Mucosa of stomach (tissue), 1 donor: Measurements from ENCODE around the gene CAMSAP1.

Experiments
- H3K27me3 ChIP-seq: one replicate; pipeline ENCODE4 v1.7.0; 2013; ENCODE audit warnings: mild to moderate bottlenecking, low read length; ENCODE audit not compliant: control insufficient read depth, insufficient read depth
- H3K36me3 ChIP-seq: one replicate; pipeline ENCODE4 v1.7.0; 2013; ENCODE audit warnings: low read length; ENCODE audit not compliant: control insufficient read depth, insufficient read depth
- H3K4me1 ChIP-seq: one replicate; pipeline ENCODE4 v1.7.0; 2013; ENCODE audit warnings: mild to moderate bottlenecking, low read length; ENCODE audit not compliant: control insufficient read depth, insufficient read depth
- H3K4me3 ChIP-seq: one replicate; pipeline ENCODE4 v1.7.0; 2013; ENCODE audit warnings: low read length
- H3K9ac ChIP-seq: one replicate; pipeline ENCODE4 v1.7.0; 2013; ENCODE audit warnings: mild to moderate bottlenecking, low read length, moderate library complexity
- H3K9me3 ChIP-seq: one replicate; pipeline ENCODE4 v1.7.0; 2013; ENCODE audit warnings: mild to moderate bottlenecking, low read length, moderate library complexity; ENCODE audit not compliant: control insufficient read depth
- donor health status: Pancreatic carcinoma.

CAMSAP1 gene

GRCh38 chr9:135932656-135933055 is 25.3 kb upstream of the CAMSAP1 start:
- H3K9ac ChIP-seq: no peak overlapping the region
- no peaks in the 10 kb centered on the region for H3K27me3 ChIP-seq
- no peaks in the 10 kb centered on the region for H3K9me3 ChIP-seq
- no peak overlapping the region for H3K4me3 ChIP-seq
- no peaks in the 10 kb centered on the region for H3K4me1 ChIP-seq
- H3K36me3 ChIP-seq: peaks cover 6% of the 10 kb centered on the region

- Histone ChIP-seq H3K36me3 (peaks cover 6% of the 10 kb centered on the region), H3K4me3 (no peak overlapping the region), H3K9ac (no peak overlapping the region), H3K9me3 (no peaks in the 10 kb centered on the region), H3K27me3 (no peaks in the 10 kb centered on the region), H3K4me1 (peaks cover 12% of the 10 kb centered on the region)
Measured at GRCh38 chr9:135931349-135931820, 24.0 kb upstream of the CAMSAP1 start.

GRCh38 chr9:135930446-135931345 is 23.4 kb upstream of the CAMSAP1 start:
- Histone ChIP-seq H3K9ac (no peak overlapping the region), H3K4me1 (peaks cover 13% of the 10 kb centered on the region), H3K27me3 (no peaks in the 10 kb centered on the region), H3K9me3 (no peaks in the 10 kb centered on the region), H3K36me3 (peaks cover 6% of the 10 kb centered on the region), H3K4me3 (no peak overlapping the region)

GRCh38 chr9:135929656-135930445 is 22.5 kb upstream of the CAMSAP1 start:
- H3K4me1 ChIP-seq: peaks cover 13% of the 10 kb centered on the region
- no peaks in the 10 kb centered on the region for H3K9me3 ChIP-seq
- no peak overlapping the region for H3K9ac ChIP-seq
- no peak overlapping the region for H3K4me3 ChIP-seq
- no peaks in the 10 kb centered on the region for H3K27me3 ChIP-seq
- peaks cover 6% of the 10 kb centered on the region for H3K36me3 ChIP-seq

- peaks cover 6% of the 10 kb centered on the region for H3K36me3 ChIP-seq
- H3K9ac ChIP-seq: no peak overlapping the region
- peaks cover 13% of the 10 kb centered on the region for H3K4me1 ChIP-seq
- no peaks in the 10 kb centered on the region for H3K27me3 ChIP-seq
- no peak overlapping the region for H3K4me3 ChIP-seq
- no peaks in the 10 kb centered on the region for H3K9me3 ChIP-seq
Measured at GRCh38 chr9:135928731-135929655, 21.6 kb upstream of the CAMSAP1 start.

GRCh38 chr9:135928074-135928730 is 20.9 kb upstream of the CAMSAP1 start:
- H3K4me3 ChIP-seq: no peak overlapping the region
- H3K4me1 ChIP-seq: peaks cover 13% of the 10 kb centered on the region
- no peak overlapping the region for H3K9ac ChIP-seq
- no peaks in the 10 kb centered on the region for H3K9me3 ChIP-seq
- H3K36me3 ChIP-seq: peaks cover 4% of the 10 kb centered on the region
- no peaks in the 10 kb centered on the region for H3K27me3 ChIP-seq

- no peak overlapping the region for H3K9ac ChIP-seq
- H3K4me1 ChIP-seq: peaks cover 13% of the 10 kb centered on the region
- H3K9me3 ChIP-seq: no peaks in the 10 kb centered on the region
- H3K4me3 ChIP-seq: no peak overlapping the region
- H3K36me3 ChIP-seq: no peaks in the 10 kb centered on the region
- H3K27me3 ChIP-seq: no peaks in the 10 kb centered on the region
Measured at GRCh38 chr9:135927195-135928013, 20.1 kb upstream of the CAMSAP1 start.

GRCh38 chr9:135926402-135927194 is 19.3 kb upstream of the CAMSAP1 start:
- Histone ChIP-seq H3K9me3 (no peaks in the 10 kb centered on the region), H3K4me3 (no peak overlapping the region), H3K4me1 (peaks cover 13% of the 10 kb centered on the region), H3K27me3 (no peaks in the 10 kb centered on the region), H3K9ac (no peak overlapping the region), H3K36me3 (no peaks in the 10 kb centered on the region)

GRCh38 chr9:135925496-135926133 is 18.3 kb upstream of the CAMSAP1 start:
- Histone ChIP-seq H3K9ac (no peak overlapping the region), H3K36me3 (no peaks in the 10 kb centered on the region), H3K27me3 (no peaks in the 10 kb centered on the region), H3K4me3 (no peak overlapping the region), H3K9me3 (no peaks in the 10 kb centered on the region), H3K4me1 (peaks cover 13% of the 10 kb centered on the region)
